Measurements from ENCODE around the gene VPS26A. TPM values are rescaled to one million over a fixed set of nuclear protein-coding genes. Genes with fewer than 3 reads are reported as not detected.

The VPS26A gene
- total and polyA plus RNA-seq, 2 experiments from 2014 or later = 57.6 to 58.7 TPM

DNA sequence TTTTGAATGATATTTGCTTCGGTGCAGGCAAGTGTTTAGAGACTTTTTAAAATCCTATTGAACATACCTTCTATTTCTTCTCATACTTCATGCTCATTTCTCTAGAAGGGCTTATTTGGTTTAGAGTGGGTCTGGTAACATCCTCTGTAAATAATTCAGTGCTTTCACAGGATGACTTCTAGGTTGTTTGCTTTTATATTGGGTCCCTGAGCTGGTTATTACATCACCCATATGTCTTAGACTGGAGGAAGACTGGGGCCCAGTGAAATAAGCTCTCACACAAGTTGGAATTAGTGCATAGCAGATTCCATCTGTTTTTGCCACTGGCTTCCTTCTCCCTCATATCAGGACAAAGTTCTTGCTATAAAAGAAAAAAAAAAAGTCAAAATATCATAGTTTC, 62.5 kb downstream of the VPS26A start:
- no peaks in the 10 kb centered on the region for H4K20me1 ChIP-seq (ENCODE audit: insufficient read depth, poor library complexity, severe bottlenecking)
- DNase-seq (ENCODE audit: low spot score) = no peak
- no peaks in the 10 kb centered on the region for H3K36me3 ChIP-seq (replicated peaks; ENCODE audit: insufficient read depth, low read depth)
- peaks cover 50% of the 10 kb centered on the region for H3K79me2 ChIP-seq
- TF ChIP-seq EZH2phosphoT487 (IDR thresholded peaks at IDR 0.05; ENCODE audit: low read depth, severe bottlenecking, unreplicated experiment) (no peak), CTCF (IDR thresholded peaks at IDR 0.05; ENCODE audit: poor library complexity) (no peak), EZH2 (IDR thresholded peaks at IDR 0.05; ENCODE audit: borderline replicate concordance) (no peak)
- H3K9me3 ChIP-seq (ENCODE audit: low read depth) = no peaks in the 10 kb centered on the region
- no peak overlapping the region for H3K27ac ChIP-seq
- no peaks in the 10 kb centered on the region for H3K9me2 ChIP-seq (replicated peaks; ENCODE audit: insufficient read depth)
- no peaks in the 10 kb centered on the region for H3K27me3 ChIP-seq
- H3K4me2 ChIP-seq = no peak overlapping the region
- 93% methylated on average over 1 of the region's 1 CpG for WGBS (ENCODE audit: low lambda C conversion rate, missing lambda C conversion rate)
- H2AFZ ChIP-seq = no peak overlapping the region
- no peak overlapping the region for H3K4me3 ChIP-seq
- peaks cover 2% of the 10 kb centered on the region for H3K4me1 ChIP-seq (ENCODE audit: insufficient read depth)

DNA sequence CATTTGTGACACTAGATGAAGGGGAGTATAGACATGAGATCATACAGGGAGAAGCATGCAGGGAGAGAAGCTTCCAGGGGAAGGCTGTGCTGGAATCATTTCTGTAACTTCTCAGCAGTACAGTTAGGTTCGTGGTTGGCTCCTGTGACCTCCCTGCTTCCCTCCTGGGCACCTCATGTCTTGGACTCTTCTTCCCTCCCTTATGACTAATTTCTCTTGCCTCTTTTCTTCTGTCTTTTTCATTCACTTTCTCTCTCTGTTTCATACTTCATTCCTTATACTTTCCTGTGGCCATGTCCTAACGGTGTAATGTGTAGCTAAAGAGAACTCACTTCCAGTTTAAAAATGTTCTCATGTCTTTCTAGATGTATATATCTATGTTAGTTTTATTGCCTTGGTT, 77.1 kb downstream of the VPS26A start:
- 93% methylated on average over 2 of the region's 2 CpGs for WGBS (ENCODE audit: low lambda C conversion rate, missing lambda C conversion rate)
- H2AFZ ChIP-seq = no peak overlapping the region

GRCh38 chr10:69202332-69202731, 78.4 kb downstream of the VPS26A start:
- no peak for TF ChIP-seq EZH2 (IDR thresholded peaks at IDR 0.05; ENCODE audit: borderline replicate concordance)
- TF ChIP-seq EZH2phosphoT487 (IDR thresholded peaks at IDR 0.05; ENCODE audit: low read depth, severe bottlenecking, unreplicated experiment) = no peak
- TF ChIP-seq CTCF (IDR thresholded peaks at IDR 0.05; ENCODE audit: poor library complexity) = no peak

More for the DNA sequence above, 77.1 kb downstream of the VPS26A start:
- Histone ChIP-seq H3K27ac (no peak overlapping the region), H3K4me1 (ENCODE audit: insufficient read depth) (no peaks in the 10 kb centered on the region), H3K36me3 (replicated peaks; ENCODE audit: insufficient read depth, low read depth) (no peaks in the 10 kb centered on the region), H4K20me1 (ENCODE audit: insufficient read depth, poor library complexity, severe bottlenecking) (no peaks in the 10 kb centered on the region), H3K4me2 (no peak overlapping the region), H3K9me2 (replicated peaks; ENCODE audit: insufficient read depth) (no peaks in the 10 kb centered on the region), H3K79me2 (no peaks in the 10 kb centered on the region), H3K4me3 (no peak overlapping the region), H3K27me3 (no peaks in the 10 kb centered on the region), H3K9me3 (ENCODE audit: low read depth) (no peaks in the 10 kb centered on the region)
- TF ChIP-seq EZH2 (IDR thresholded peaks at IDR 0.05; ENCODE audit: borderline replicate concordance) (no peak), EZH2phosphoT487 (IDR thresholded peaks at IDR 0.05; ENCODE audit: low read depth, severe bottlenecking, unreplicated experiment) (no peak), CTCF (IDR thresholded peaks at IDR 0.05; ENCODE audit: poor library complexity) (no peak)
- no peak for DNase-seq (ENCODE audit: low spot score)

GRCh38 chr10:69208761-69209160, 84.8 kb downstream of the VPS26A start:
- DNase-seq (ENCODE audit: low spot score) = no peak
- Histone ChIP-seq H3K27ac (no peak overlapping the region), H3K9me2 (replicated peaks; ENCODE audit: insufficient read depth) (no peaks in the 10 kb centered on the region), H3K4me3 (no peak overlapping the region), H3K4me2 (no peak overlapping the region), H3K36me3 (replicated peaks; ENCODE audit: insufficient read depth, low read depth) (no peaks in the 10 kb centered on the region), H3K79me2 (no peaks in the 10 kb centered on the region), H3K27me3 (no peaks in the 10 kb centered on the region), H2AFZ (no peak overlapping the region), H3K4me1 (ENCODE audit: insufficient read depth) (no peaks in the 10 kb centered on the region), H4K20me1 (ENCODE audit: insufficient read depth, poor library complexity, severe bottlenecking) (no peaks in the 10 kb centered on the region), H3K9me3 (ENCODE audit: low read depth) (no peaks in the 10 kb centered on the region)
- TF ChIP-seq CTCF (IDR thresholded peaks at IDR 0.05; ENCODE audit: poor library complexity) (no peak), EZH2phosphoT487 (IDR thresholded peaks at IDR 0.05; ENCODE audit: low read depth, severe bottlenecking, unreplicated experiment) (no peak), EZH2 (IDR thresholded peaks at IDR 0.05; ENCODE audit: borderline replicate concordance) (no peak)
- 97% methylated on average over 6 of the region's 6 CpGs for WGBS (ENCODE audit: low lambda C conversion rate, missing lambda C conversion rate)

More at GRCh38 chr10:69202332-69202731, 78.4 kb downstream of the VPS26A start:
- no peaks in the 10 kb centered on the region for H3K36me3 ChIP-seq (replicated peaks; ENCODE audit: insufficient read depth, low read depth)
- WGBS (ENCODE audit: low lambda C conversion rate, missing lambda C conversion rate) = 100% methylated on average over 1 of the region's 1 CpG
- H3K79me2 ChIP-seq = no peaks in the 10 kb centered on the region
- no peak for DNase-seq (ENCODE audit: low spot score)
- no peaks in the 10 kb centered on the region for H4K20me1 ChIP-seq (ENCODE audit: insufficient read depth, poor library complexity, severe bottlenecking)
- H3K9me3 ChIP-seq (ENCODE audit: low read depth) = no peaks in the 10 kb centered on the region
- H3K4me3 ChIP-seq = no peak overlapping the region
- H3K27me3 ChIP-seq = no peaks in the 10 kb centered on the region
- no peaks in the 10 kb centered on the region for H3K9me2 ChIP-seq (replicated peaks; ENCODE audit: insufficient read depth)
- H3K27ac ChIP-seq = no peak overlapping the region
- no peaks in the 10 kb centered on the region for H3K4me1 ChIP-seq (ENCODE audit: insufficient read depth)
- H2AFZ ChIP-seq = no peak overlapping the region
- H3K4me2 ChIP-seq = no peak overlapping the region

All from hepatocyte (in vitro differentiated cells).